Measurements from ENCODE around the gene RPRD2.

RPRD2 gene

GRCh38 chr1:150474869-150475268 is 110.9 kb downstream of the RPRD2 start:
- no peak for DNase-seq

- DNase-seq = no peak
Observed at GRCh38 chr1:150476754-150477153, 112.8 kb downstream of the RPRD2 start.

DNA sequence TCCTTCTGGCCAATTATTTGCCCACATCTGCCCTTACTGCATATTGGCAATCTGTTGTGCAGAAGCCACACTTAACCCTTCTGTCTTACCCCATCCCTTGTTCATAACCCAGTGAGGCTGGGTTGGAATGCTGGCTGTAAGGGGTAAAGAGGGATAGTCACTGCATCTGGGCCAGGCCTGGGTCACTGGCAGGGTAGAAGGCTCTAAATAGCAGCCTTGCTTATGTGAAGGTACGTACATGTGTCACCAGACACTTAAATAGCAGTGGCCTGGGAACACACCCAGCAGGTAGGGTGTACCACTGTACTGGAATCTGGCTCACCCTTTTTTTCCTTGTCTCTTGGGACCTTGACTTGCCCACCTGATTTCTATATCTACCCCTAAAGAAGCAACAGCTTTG is 113.4 kb downstream of the RPRD2 start:
- no peak for DNase-seq

DNA sequence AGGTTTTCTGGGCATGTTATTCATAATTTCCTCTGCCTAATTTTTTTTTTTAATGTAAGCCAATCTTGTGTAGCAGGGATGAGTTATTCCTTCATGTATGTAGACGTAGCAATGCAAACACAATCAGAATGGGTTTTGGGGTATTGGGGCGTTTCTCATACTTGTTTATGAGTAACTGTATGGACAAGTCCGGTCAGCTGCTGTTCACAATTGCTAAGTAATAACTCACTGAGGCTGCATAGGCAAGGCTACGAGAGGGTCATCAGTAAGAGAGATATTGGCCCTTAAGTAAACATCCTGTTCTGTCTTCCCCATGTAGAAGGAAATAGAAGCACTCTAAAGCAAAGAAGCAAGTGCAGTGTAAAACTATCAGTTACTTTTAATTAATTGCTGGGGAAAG is 113.8 kb downstream of the RPRD2 start:
- no peak for DNase-seq

DNA sequence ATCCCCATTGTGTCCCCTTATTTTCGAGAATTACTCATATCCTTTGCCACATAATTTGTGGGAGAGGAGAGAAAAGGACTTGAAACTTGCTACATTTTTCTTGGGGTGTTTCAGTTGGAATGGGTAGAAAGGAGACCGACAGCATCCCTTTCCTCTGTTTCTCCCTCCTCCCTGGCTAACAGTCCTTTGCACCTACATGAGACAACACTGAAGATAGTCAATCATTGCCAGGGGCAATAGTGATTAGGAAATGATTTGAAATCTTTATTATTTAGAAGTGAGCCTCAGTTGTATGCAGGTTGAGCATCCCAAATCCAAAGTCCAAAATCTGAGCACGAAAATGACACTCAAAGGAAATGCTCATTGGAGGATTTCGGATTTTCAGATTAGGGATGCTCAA is 115.4 kb downstream of the RPRD2 start:
- DNase-seq = no peak

DNA sequence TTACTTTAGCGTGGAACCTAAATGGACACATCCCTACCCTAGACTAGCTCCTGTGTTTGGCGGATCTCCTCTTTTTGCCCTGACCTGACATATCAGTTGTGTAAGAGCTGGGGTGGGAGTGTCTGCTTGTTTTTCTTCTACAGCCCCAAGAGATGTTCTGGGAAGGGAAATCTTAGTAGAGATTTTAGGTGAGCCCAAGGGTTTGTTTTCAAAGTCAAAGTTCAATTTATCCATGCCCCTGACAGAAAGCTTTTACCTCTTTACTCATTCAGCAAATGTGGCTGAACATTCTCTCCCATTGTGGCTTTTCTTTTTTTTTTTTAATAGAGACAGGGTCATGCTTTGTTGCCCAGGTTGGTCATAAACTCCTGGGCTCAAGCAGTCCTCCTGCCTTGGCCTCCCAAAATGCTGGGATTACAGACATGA is 116.0 kb downstream of the RPRD2 start:
- DNase-seq = no peak

- no peak for DNase-seq
Observed at GRCh38 chr1:150484431-150484830, 120.5 kb downstream of the RPRD2 start.

- DNase-seq = no peak
Observed at GRCh38 chr1:150484861-150485260, 120.9 kb downstream of the RPRD2 start.

- DNase-seq = peak; percentile 99
Observed at GRCh38 chr1:150486966-150487762, 123.2 kb downstream of the RPRD2 start, which contains the start of gene TARS2. Gene TARS2 (plus strand): TSS chr1:150487419. CDS start chr1:150487451, 32 bp downstream.

DNA sequence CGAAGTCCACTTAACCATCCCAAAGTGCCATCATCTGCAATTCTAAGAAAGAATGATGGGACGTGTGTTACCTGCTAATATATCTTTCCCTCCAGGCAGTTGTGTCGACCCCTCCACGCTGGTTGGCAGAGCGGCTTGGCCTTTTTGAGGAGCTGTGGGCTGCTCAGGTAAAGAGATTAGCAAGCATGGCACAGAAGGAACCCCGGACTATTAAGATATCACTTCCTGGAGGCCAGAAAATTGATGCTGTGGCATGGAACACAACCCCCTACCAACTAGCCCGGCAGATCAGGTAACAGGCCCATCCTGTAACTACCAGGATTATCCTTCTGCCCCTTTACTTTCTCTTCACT is 123.8 kb downstream of the RPRD2 start:
- DNase-seq = no peak

DNA sequence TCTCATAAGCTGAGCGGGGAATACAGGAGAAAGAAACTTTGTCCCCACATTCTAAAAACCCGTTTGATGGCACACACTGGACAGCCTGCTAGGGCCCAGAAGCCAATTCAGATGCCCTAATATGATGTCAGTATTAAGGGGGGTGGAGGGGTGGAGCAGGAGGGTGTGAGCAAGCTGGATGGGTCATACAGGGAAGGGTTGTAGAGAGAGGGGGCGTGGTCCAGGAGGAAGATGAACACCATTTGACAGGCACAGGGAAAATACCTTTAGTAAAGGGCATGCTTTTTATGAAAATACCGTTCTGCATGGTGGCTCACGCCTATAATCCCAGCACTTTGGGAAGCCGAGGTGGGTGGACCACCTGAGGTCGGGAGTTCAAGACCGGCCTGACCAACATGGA is 129.2 kb downstream of the RPRD2 start:
- DNase-seq = no peak

DNA sequence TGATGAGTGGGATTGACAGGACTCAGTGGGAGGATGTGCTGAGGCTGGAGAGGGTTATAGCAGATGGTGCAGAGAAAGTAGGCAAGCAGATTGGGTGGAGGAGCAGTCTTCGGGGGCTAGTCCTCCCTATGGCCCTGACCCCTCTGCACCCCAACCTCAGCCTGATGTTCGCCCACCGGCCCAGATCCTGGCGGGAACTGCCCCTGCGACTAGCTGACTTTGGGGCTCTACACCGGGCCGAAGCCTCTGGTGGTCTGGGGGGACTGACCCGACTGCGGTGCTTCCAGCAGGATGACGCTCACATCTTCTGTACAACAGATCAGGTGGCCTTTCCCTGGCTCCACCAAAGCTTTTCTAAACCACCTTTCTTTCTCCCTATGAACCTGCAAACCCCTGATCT is 134.4 kb downstream of the RPRD2 start:
- no peak for DNase-seq

DNA sequence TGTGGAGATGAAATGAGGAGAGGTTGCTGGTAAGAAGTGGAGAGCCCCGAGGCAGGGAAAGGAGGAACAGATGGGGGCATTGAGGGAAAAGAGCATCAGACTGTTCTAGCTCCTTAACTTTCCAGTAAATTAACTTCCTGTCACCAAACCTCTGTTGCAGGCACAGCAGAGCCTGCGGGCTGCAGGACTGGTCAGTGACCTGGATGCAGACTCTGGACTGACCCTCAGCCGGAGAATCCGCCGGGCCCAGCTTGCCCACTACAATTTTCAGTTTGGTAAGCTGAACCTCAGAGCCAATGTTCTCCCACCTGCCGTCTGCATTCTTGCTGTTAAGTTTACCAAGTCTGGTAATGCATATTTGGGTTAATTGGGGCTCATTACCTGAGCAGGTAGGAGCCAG is 141.5 kb downstream of the RPRD2 start:
- no peak for DNase-seq

DNA sequence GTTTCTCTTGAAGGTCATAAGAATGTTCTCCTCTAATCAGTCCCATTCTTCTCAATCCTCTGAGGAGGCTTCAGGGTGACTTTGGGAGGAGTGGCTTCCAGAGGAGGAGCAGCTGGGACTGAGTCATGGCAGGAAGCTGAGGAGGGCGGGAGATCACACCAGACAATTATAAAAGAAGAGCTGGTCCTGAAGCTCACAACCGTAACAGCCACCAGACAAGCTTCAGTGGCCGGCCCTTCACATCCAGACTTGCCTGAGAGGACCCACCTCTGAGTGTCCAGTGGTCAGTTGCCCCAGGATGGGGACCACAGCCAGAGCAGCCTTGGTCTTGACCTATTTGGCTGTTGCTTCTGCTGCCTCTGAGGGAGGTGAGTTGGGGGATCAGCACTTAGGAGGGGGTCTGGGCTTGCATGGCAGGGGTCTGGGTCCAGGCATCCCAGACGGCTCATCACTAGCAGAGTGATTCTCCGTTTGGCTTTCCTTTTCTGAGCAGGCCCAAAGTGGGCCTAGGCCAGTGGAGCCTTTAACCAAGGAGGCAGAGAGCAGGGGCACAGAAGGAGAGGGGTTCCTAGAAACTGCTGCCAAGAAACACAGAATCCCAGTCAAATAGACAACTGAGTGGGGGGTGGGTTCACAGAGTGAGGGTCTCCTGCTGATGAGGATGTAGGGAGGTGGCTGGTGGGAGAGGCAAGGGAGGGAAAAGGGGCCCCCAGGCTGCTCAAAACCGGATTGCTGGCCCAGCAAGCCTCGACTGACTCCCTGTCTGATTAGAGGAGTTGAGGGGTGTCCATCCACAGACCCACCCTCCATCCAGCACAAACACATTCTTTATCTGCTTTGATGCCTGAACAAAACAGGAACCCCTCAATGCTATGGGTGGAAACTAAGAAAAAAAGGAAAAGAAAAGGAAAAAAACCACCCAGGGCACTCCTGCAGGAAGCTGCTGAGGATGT is 144.2 kb downstream of the RPRD2 start, which contains the start of gene ECM1:
Gene ECM1, plus strand, starts transcription at position 198 of the 953 bp plus-strand sequence. Its CDS starts 101 bp downstream, at position 299.
- DNase-seq = peak; percentile 26

DNA sequence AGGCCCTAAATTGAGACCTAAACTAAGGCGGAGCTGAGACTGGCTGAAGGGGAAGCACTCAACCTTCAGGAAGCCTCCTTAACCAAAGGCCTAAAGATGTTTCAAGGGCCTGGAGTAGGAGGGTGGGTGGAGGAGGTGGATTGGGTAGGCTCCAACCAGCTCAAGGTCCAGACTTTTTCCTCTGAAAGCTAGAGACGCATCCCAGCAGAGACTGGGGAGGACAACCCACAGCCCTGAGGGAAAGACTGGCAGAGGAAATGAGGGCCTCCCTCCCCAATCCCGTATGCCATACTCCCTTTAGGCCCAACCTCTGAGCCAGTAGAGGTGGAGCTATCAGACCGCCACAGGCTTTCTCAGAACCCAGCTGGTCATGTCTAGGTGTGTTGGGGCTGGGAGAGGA is 145.0 kb downstream of the RPRD2 start:
- no peak for DNase-seq

DNA sequence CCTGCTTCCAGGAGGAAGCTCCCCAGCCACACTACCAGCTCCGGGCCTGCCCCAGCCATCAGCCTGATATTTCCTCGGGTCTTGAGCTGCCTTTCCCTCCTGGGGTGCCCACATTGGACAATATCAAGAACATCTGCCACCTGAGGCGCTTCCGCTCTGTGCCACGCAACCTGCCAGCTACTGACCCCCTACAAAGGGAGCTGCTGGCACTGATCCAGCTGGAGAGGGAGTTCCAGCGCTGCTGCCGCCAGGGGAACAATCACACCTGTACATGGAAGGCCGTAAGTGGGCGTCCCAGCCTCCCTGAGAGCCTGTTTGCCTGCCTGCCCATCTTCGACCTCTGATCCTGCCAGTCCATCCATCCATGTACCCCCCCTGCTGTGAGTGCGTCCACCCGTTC is 147.6 kb downstream of the RPRD2 start:
- DNase-seq = no peak

DNA sequence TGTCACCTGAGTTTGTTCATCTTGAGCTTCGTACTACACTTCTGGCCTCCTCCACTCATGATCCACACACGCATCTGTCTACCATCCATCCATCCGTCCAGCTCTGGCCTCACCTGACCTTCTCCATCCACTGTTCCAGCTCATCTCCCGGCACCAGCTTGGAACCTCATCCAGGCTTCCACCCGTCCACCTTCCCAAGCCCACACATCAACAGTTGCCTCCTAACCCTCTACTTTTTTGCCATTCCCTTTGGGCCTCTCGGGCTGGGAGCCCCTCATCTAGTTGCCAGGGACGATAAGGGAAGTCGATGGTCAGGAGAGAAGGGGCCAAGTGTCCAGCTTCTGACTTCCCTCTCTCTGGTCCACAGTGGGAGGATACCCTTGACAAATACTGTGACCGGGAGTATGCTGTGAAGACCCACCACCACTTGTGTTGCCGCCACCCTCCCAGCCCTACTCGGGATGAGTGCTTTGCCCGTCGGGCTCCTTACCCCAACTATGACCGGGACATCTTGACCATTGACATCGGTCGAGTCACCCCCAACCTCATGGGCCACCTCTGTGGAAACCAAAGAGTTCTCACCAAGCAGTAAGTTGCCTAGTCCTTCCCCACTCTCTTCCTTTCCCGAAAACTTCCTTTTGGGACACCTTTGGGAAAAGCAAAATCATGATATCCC is 148.2 kb downstream of the RPRD2 start:
- DNase-seq = no peak

GRCh38 chr1:150512846-150513245 is 148.9 kb downstream of the RPRD2 start:
- DNase-seq = no peak

- no peak for DNase-seq
Observed at GRCh38 chr1:150513351-150513791, 149.4 kb downstream of the RPRD2 start.

DNA sequence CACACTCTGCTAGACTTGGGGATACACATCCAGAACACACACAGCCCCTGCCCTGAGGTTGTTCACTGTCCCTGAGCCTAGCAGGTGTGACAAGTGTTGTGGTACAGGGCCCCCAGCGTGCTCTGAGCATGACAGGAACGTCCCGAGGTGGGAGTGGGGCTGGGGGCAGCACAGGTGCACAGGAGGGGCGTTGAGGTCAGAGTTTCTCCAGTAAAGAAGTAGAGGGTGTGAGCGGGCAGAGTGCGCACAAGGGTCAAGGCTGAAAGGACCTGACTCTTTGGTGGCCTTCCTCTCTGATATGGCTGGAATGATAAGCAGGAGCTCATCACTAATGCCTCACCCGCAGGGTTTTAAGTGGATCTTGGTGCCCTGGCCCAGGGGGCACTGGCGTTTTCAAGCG is 150.3 kb downstream of the RPRD2 start:
- no peak for DNase-seq

DNA sequence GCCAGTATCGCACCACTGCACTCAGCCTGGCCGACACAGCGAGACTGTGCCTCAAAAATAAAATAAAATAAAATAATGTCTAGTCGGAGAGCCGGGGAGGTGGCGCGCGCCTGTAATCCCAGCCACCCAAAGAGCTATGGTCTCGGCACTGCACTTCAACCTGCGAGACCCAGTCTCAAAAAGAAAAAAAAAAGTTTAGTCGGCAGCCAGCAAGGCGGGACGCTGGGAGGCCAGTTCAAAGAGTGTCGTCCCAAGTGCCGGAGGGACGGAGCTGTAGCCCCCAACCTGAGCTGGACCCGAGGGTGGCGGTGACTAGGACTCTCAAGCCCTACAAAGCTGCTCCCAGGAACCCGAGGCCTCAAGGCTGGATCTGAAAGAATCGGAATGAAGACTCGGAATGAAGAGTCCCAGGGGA is 151.0 kb downstream of the RPRD2 start:
- DNase-seq = no peak

DNA sequence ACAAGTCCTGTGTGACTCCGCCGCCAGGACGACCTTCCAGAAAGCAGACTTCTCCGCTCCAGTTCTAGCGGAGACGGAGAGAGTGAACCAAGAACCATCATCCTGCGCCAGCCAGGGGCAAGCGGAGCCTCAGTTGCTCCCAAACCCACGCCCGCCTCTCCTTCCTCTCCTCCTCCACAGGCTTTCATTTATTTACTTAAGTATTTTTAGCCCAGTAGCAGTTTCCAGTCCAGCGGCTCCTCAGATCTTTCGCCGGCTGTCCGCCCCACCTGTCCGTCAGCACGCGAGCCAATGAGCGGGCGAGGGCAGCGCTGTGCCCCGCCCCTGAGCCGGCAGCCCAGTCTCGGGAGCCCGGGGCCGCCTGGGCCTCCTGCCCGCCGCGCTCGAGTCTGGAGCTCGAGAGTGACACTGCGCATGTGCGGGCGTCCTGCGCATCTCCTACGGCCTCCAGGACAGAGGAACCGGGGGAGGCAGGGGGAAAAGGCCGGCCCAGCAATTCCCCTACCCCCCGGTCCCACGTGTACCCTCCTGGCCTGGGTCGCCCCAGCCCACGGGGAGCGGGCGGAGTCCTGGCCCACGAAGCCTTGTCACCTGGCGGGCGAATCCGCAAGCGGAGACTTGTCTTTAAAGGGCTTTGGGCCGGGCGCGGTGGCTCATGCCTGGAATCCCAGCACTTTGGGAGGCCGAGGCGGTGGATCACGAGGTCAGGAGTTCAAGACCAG is 151.5 kb downstream of the RPRD2 start, which contains the start of gene FALEC:
Gene FALEC, plus strand, starts transcription at position 425 of the 722 bp plus-strand sequence.
- DNase-seq = peak; percentile 90

Measured in NCI-H2227 treated with DMSO at 0.1 percent for 48 hours (cell line).